ENCODE results near the gene DTYMK. TPM values are rescaled to one million over a fixed set of nuclear protein-coding genes. Genes with fewer than 3 reads are reported as not detected.

DTYMK gene
- polyA plus RNA-seq, 1 experiment = 28.4 TPM

DNA sequence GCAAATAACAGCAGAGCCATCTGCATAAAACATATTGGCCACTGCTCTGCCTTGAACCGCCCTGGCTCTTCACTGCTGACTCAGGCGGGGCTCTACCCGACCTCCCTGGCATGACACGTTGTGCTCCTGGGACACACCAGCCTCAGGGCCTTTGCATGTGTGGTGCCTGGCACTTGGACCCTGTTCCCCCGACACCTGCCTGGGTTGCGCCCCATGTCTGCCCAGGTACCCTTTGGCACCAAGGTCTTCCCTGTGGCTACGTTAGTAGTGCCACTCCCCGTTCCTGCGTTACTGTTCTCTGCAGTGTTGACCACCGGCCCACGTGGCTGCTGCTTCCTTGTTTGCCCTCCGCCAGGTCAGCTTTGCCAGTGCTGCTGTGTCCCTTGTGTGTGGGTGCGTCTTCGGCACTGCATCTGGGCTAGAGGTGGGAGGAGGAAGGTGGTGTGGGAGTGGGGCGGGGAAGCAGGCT, 28.8 kb downstream of the DTYMK start:
- no peak overlapping the region for H3K27ac ChIP-seq (ENCODE audit: low read depth, low read length)
- no peaks in the 10 kb centered on the region for H3K27me3 ChIP-seq (ENCODE audit: control insufficient read depth, insufficient read depth, low read length)
- no peak for DNase-seq (ENCODE audit: low read depth, low spot score)
- H3K9me3 ChIP-seq (ENCODE audit: control insufficient read depth, insufficient read depth, low read length) = no peaks in the 10 kb centered on the region
- ChIA-PET POLR2A (interaction anchor here (0.6 kb wide), 2 partner anchors 11 to 62 kb away, joined by 3 to 6 read pairs; no protein-coding TSS in a partner anchor), CTCF (interaction anchor here (1.1 to 2.5 kb wide), 2 partner anchors 11 to 16 kb away, joined by 6 to 13 read pairs; no protein-coding TSS in a partner anchor)
- TF ChIP-seq, protein P1, sequence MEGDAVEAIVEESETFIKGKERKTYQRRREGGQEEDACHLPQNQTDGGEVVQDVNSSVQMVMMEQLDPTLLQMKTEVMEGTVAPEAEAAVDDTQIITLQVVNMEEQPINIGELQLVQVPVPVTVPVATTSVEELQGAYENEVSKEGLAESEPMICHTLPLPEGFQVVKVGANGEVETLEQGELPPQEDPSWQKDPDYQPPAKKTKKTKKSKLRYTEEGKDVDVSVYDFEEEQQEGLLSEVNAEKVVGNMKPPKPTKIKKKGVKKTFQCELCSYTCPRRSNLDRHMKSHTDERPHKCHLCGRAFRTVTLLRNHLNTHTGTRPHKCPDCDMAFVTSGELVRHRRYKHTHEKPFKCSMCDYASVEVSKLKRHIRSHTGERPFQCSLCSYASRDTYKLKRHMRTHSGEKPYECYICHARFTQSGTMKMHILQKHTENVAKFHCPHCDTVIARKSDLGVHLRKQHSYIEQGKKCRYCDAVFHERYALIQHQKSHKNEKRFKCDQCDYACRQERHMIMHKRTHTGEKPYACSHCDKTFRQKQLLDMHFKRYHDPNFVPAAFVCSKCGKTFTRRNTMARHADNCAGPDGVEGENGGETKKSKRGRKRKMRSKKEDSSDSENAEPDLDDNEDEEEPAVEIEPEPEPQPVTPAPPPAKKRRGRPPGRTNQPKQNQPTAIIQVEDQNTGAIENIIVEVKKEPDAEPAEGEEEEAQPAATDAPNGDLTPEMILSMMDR (IDR thresholded peaks at IDR 0.05; ENCODE audit: low read depth, low read length) = no peak
- H3K4me3 ChIP-seq (ENCODE audit: low read depth, low read length) = no peak overlapping the region

DNA sequence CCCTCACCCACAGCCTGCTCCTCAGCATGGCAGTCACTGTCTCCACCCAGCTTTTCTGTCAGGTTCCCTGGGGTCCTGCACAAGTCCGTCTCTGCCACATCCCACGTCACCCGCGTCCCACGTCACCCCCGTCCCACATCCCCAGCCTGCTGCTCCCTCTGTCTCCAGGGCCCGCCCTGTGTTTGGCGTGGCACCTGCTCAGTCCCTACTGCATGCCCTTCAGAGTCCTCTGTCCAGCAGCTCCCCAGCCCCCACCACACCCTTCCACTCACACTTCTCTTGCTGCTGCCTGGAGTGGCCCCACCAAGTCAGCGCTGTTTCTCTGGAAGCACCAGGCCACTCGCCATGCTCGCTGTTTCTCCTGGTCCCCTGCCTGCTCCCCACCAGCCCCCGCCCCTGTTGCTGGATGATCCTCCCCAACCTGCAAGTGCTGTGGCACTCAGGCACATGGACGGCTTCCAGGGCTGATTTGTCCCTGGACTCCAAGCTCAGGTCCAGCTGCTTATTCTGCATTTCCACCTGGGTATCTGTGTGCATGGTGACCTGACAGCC, 30.3 kb downstream of the DTYMK start:
- H3K4me3 ChIP-seq (ENCODE audit: low read depth, low read length) = no peak overlapping the region
- no peaks in the 10 kb centered on the region for H3K9me3 ChIP-seq (ENCODE audit: control insufficient read depth, insufficient read depth, low read length)
- TF ChIP-seq, protein P1 (IDR thresholded peaks at IDR 0.05; ENCODE audit: low read depth, low read length) = no peak
- ChIA-PET CTCF (no interaction called here), POLR2A (no interaction called here)
- no peaks in the 10 kb centered on the region for H3K27me3 ChIP-seq (ENCODE audit: control insufficient read depth, insufficient read depth, low read length)
- no peak for DNase-seq (ENCODE audit: low read depth, low spot score)
- no peak overlapping the region for H3K27ac ChIP-seq (ENCODE audit: low read depth, low read length)

DNA sequence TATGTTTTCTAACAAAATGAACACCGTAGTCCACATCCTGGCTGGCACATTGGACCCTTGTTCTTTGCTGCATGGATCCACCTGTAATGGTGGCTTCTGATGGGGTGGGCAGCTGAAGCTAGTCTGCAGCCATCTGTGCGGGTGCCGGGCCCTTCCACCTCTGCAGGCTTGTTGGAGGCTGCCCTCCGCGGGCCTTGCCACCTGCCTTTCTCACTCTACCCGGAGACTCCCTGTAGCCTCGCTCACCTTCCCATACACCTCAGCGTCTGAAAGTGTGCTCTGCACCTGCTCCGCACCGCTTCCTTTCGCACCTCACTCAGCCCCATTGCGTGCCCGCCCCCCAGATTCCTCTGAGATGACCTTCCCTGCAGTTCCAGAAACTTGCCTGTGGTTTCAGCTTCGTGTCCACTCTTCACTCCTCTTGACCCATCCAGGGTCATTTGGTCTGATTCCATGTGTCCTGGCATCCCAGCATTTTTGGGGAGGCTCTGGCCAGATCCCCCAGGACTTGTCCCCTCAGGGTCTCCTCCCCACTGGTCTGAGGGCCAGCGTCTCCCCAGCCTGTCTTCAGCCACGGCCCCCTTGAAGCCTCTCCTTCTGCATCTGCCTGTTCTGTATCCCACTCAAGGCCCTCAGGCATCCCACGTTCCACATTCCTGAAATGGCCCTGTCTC, 31.0 kb downstream of the DTYMK start:
- H3K4me3 ChIP-seq (ENCODE audit: low read depth, low read length) = no peak overlapping the region
- H3K9me3 ChIP-seq (ENCODE audit: control insufficient read depth, insufficient read depth, low read length) = no peaks in the 10 kb centered on the region
- H3K27me3 ChIP-seq (ENCODE audit: control insufficient read depth, insufficient read depth, low read length) = no peaks in the 10 kb centered on the region
- H3K27ac ChIP-seq (ENCODE audit: low read depth, low read length) = no peak overlapping the region
- POLR2A ChIA-PET = no interaction called here
- no peak for DNase-seq (ENCODE audit: low read depth, low spot score)
- CTCF ChIA-PET = no interaction called here
- TF ChIP-seq, protein P1 (IDR thresholded peaks at IDR 0.05; ENCODE audit: low read depth, low read length) = no peak

DNA sequence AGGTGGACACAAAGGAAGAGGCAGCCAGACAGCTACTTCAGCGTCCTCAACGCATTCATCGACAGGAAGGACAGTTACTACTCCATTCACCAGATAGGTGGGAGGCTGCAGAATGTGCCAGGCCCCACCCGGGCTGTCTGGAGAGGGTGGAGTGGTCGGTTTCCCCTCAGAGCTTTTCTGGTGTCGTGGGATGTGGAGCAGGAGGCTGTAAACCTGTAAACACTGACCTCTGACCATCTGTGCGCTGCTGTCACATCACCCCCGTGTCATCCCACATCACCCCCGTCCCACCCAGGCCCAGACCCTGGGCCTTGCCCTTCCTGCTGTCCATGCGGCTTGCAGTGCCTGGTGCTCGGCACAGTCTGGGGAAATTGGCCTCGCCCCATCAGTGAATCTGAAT, 32.1 kb downstream of the DTYMK start:
- no peak overlapping the region for H3K4me3 ChIP-seq (ENCODE audit: low read depth, low read length)
- DNase-seq (ENCODE audit: low read depth, low spot score) = no peak
- no peaks in the 10 kb centered on the region for H3K27me3 ChIP-seq (ENCODE audit: control insufficient read depth, insufficient read depth, low read length)
- CTCF ChIA-PET = no interaction called here
- TF ChIP-seq, protein P1 (IDR thresholded peaks at IDR 0.05; ENCODE audit: low read depth, low read length) = no peak
- no peak overlapping the region for H3K27ac ChIP-seq (ENCODE audit: low read depth, low read length)
- POLR2A ChIA-PET = no interaction called here
- H3K9me3 ChIP-seq (ENCODE audit: control insufficient read depth, insufficient read depth, low read length) = no peaks in the 10 kb centered on the region

DNA sequence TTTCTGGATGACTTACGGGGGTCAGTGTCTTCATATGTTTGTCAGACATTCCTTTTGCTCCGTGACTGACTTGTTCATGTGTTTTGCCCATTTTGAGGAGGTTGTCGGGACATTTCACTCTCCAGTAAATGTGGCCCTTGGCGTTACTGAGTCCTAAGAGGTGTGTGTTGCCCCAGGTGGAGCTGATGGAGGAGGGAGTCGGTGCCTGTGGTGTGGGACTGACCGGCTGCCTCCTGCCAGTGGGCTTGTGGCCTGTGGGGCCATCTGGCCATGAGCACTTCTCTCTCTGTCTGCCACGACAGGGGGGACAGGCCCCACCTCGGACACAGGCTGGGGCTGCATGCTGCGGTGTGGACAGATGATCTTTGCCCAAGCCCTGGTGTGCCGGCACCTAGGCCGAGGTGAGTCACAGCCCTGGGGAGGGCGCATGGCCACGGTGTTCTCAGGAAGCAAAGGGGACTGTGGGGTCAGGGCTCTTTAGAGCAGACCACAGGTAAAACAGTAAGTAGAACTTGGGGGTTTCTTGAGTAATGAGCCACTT, 33.3 kb downstream of the DTYMK start:
- no peak overlapping the region for H3K4me3 ChIP-seq (ENCODE audit: low read depth, low read length)
- H3K9me3 ChIP-seq (ENCODE audit: control insufficient read depth, insufficient read depth, low read length) = no peaks in the 10 kb centered on the region
- no peaks in the 10 kb centered on the region for H3K27me3 ChIP-seq (ENCODE audit: control insufficient read depth, insufficient read depth, low read length)
- TF ChIP-seq, protein P1 (IDR thresholded peaks at IDR 0.05; ENCODE audit: low read depth, low read length) = no peak
- H3K27ac ChIP-seq (ENCODE audit: low read depth, low read length) = no peak overlapping the region
- CTCF ChIA-PET = no interaction called here
- DNase-seq (ENCODE audit: low read depth, low spot score) = no peak
- POLR2A ChIA-PET = no interaction called here

All from AG04450 (cell line).